ENCODE measurements around the gene CBS. TPM values are rescaled to one million over a fixed set of nuclear protein-coding genes. Genes with fewer than 3 reads are reported as not detected.
A peak's percentile ranks its signal among the peaks of the same experiment; 100 is the strongest.
"Not testable (repeated sequence)": the region's sequence is repeated elsewhere in the genome, so short reads cannot be mapped to it uniquely, and the experiment has no call there.

Gene CBS
- total RNA-seq (not detected), polyA plus RNA-seq (under 1 TPM in 1 of 4 donors, not detected in 3; 0.20 TPM)

DNA sequence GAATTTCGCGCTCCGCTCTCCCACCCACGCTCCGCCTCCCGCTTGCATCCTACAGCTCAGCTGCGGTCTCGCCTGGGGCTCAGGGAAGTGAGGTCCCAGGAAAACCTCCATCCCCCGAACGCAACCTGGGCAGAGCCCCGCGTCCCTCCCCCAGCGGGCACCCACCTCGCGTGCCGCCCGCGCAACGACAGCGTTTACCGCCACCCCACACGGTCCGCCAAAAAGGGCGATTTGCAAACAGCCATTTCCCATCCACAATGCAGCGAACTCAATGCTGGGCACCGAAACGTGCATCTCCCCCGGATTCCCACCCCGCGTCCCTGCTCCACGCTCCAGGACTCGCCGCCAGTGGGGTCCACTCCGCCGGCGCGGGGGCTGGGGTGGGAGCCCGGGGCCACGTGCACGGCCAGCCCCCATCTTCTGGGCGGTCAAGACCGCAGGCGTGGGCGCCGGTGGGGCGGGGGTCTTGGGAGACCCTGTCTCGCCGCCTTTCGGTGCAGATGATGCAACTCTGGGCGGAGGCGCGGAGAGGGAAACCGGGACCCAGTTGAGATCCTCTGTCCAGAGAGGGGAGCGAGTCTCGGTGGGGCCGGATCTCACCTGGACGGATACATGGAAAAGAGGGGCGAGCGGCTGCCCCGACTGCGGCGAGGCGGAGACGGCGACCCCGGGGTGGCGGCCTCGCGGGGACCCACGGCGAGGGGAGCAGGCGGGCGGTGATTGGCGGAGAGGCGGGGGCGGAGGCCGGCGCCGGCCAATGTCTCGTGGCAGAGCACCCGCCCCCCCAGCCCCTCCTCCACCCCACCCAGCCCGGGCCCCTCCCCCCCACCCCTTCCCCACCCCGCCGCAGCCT is at the start of gene CBS:
Gene CBS (minus strand): TSS at position 666 of the 853 bp plus-strand sequence. CDS start 3,642 bp downstream, outside the sequence.
- not testable (repeated sequence) for H3K4me1 Mint-ChIP-seq; H3K27ac ChIP-seq (ENCODE audit: insufficient read depth, low read length, poor library complexity, severe bottlenecking); H3K27me3 ChIP-seq (ENCODE audit: control insufficient read depth, insufficient read depth, low read length); H3K4me1 ChIP-seq (ENCODE audit: control insufficient read depth, insufficient read depth, low read length, poor library complexity, severe bottlenecking); H3K27ac Mint-ChIP-seq; ATAC-seq (ENCODE audit: low read depth in 2 of 2); H3K9me3 ChIP-seq (ENCODE audit: control insufficient read depth in 2 of 2, low read length in 2 of 2); H3K9me3 Mint-ChIP-seq; H3K36me3 Mint-ChIP-seq; DNase-seq; H3K4me3 Mint-ChIP-seq; H3K36me3 ChIP-seq (ENCODE audit: control insufficient read depth, insufficient read depth, low read length); H3K27me3 Mint-ChIP-seq; H3K4me3 ChIP-seq (ENCODE audit: low read depth, low read length)

- H3K27me3 ChIP-seq (ENCODE audit: control insufficient read depth, insufficient read depth, low read length); ATAC-seq (ENCODE audit: low read depth in 2 of 2); H3K36me3 ChIP-seq (ENCODE audit: control insufficient read depth, insufficient read depth, low read length); H3K36me3 Mint-ChIP-seq; H3K27me3 Mint-ChIP-seq; H3K27ac Mint-ChIP-seq; H3K4me3 Mint-ChIP-seq; DNase-seq; H3K4me1 ChIP-seq (ENCODE audit: control insufficient read depth, insufficient read depth, low read length, poor library complexity, severe bottlenecking); H3K4me3 ChIP-seq (ENCODE audit: low read depth, low read length); H3K9me3 Mint-ChIP-seq; H3K27ac ChIP-seq (ENCODE audit: insufficient read depth, low read length, poor library complexity, severe bottlenecking); H3K4me1 Mint-ChIP-seq; H3K9me3 ChIP-seq (ENCODE audit: control insufficient read depth in 2 of 2, low read length in 2 of 2): not testable (repeated sequence)
Measured at GRCh38 chr21:43115956-43116355, 40.3 kb upstream of the CBS start.

DNA sequence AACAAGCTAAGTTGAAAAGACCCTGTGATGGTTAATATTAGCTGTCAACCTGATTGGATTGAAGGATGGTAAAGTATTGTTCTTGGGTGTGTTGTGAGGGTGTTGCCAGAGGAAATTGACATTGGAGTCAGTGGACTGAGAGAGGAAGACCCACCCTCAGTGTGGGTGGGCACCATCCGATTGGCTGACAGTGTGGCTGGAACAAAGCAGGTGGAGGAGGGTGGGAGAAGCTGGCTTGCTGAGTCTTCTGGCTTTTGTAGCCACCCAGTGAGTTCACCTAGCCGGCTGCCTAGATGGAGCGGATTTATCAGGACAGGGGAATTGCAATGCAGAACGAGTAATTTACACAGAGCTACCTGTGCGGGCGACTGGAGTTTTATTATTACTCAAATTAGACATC is 38.8 kb upstream of the CBS start:
- H3K27ac Mint-ChIP-seq = not testable (repeated sequence)

GRCh38 chr21:43109006-43109405 is 33.4 kb upstream of the CBS start:
- not testable (repeated sequence) for H3K4me3 ChIP-seq (ENCODE audit: low read depth, low read length); DNase-seq; H3K36me3 ChIP-seq (ENCODE audit: control insufficient read depth, insufficient read depth, low read length); H3K4me1 ChIP-seq (ENCODE audit: control insufficient read depth, insufficient read depth, low read length, poor library complexity, severe bottlenecking); H3K27ac Mint-ChIP-seq; H3K27ac ChIP-seq (ENCODE audit: insufficient read depth, low read length, poor library complexity, severe bottlenecking); H3K4me1 Mint-ChIP-seq; H3K27me3 Mint-ChIP-seq; H3K27me3 ChIP-seq (ENCODE audit: control insufficient read depth, insufficient read depth, low read length); H3K9me3 ChIP-seq (ENCODE audit: control insufficient read depth in 2 of 2, low read length in 2 of 2); H3K4me3 Mint-ChIP-seq; H3K36me3 Mint-ChIP-seq; H3K9me3 Mint-ChIP-seq
- peak; percentile 19 to 28 for ATAC-seq (ENCODE audit: low read depth in 2 of 2)

More for the DNA sequence above, 38.8 kb upstream of the CBS start:
- not testable (repeated sequence) for DNase-seq; H3K27me3 ChIP-seq (ENCODE audit: control insufficient read depth, insufficient read depth, low read length); H3K9me3 Mint-ChIP-seq; H3K4me1 ChIP-seq (ENCODE audit: control insufficient read depth, insufficient read depth, low read length, poor library complexity, severe bottlenecking); H3K9me3 ChIP-seq (ENCODE audit: control insufficient read depth in 2 of 2, low read length in 2 of 2); H3K27ac ChIP-seq (ENCODE audit: insufficient read depth, low read length, poor library complexity, severe bottlenecking); H3K36me3 Mint-ChIP-seq; H3K27me3 Mint-ChIP-seq; H3K4me3 ChIP-seq (ENCODE audit: low read depth, low read length); ATAC-seq (ENCODE audit: low read depth in 2 of 2); H3K4me3 Mint-ChIP-seq; H3K36me3 ChIP-seq (ENCODE audit: control insufficient read depth, insufficient read depth, low read length); H3K4me1 Mint-ChIP-seq

- H3K4me3 Mint-ChIP-seq; ATAC-seq (ENCODE audit: low read depth in 2 of 2); H3K36me3 ChIP-seq (ENCODE audit: control insufficient read depth, insufficient read depth, low read length); H3K27ac ChIP-seq (ENCODE audit: insufficient read depth, low read length, poor library complexity, severe bottlenecking); H3K4me1 Mint-ChIP-seq; H3K27me3 Mint-ChIP-seq; H3K36me3 Mint-ChIP-seq; H3K4me1 ChIP-seq (ENCODE audit: control insufficient read depth, insufficient read depth, low read length, poor library complexity, severe bottlenecking); H3K27ac Mint-ChIP-seq; H3K9me3 Mint-ChIP-seq; DNase-seq; H3K27me3 ChIP-seq (ENCODE audit: control insufficient read depth, insufficient read depth, low read length); H3K4me3 ChIP-seq (ENCODE audit: low read depth, low read length); H3K9me3 ChIP-seq (ENCODE audit: control insufficient read depth in 2 of 2, low read length in 2 of 2): not testable (repeated sequence)
Measured at GRCh38 chr21:43108177-43108576, 32.5 kb upstream of the CBS start.

DNA sequence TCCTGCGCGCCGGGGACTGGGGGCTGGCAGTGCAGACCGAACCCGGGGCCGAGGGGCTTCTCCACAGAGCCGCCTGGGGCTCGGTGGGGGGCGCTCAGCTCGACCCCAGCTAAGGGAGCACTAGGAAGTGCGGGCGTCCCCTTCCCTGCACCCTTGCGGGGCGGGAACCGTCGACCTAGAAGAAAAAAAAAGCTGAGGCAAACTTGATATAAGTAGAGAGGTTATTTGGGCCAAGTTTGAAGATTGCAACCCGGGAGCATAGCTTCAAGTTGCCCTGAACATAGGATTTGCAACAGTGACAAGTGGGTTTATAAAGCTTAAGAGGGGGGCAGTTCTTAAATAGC is 32.1 kb upstream of the CBS start:
- not testable (repeated sequence) for H3K4me3 Mint-ChIP-seq; H3K27ac ChIP-seq (ENCODE audit: insufficient read depth, low read length, poor library complexity, severe bottlenecking); H3K4me1 Mint-ChIP-seq; H3K36me3 ChIP-seq (ENCODE audit: control insufficient read depth, insufficient read depth, low read length); H3K9me3 Mint-ChIP-seq; DNase-seq; H3K9me3 ChIP-seq (ENCODE audit: control insufficient read depth in 2 of 2, low read length in 2 of 2); H3K27me3 ChIP-seq (ENCODE audit: control insufficient read depth, insufficient read depth, low read length); H3K4me3 ChIP-seq (ENCODE audit: low read depth, low read length); H3K27me3 Mint-ChIP-seq; H3K36me3 Mint-ChIP-seq; H3K27ac Mint-ChIP-seq; H3K4me1 ChIP-seq (ENCODE audit: control insufficient read depth, insufficient read depth, low read length, poor library complexity, severe bottlenecking)
- peak; percentile 15 to 18 for ATAC-seq (ENCODE audit: low read depth in 2 of 2)

GRCh38 chr21:43106965-43107793 is 31.5 kb upstream of the CBS start, which contains the start of gene U2AF1:
Gene U2AF1, minus strand, starts transcription at chr21:43107570. Its CDS starts 76 bp downstream, at chr21:43107494.
- H3K4me3 Mint-ChIP-seq; H3K36me3 ChIP-seq (ENCODE audit: control insufficient read depth, insufficient read depth, low read length); H3K36me3 Mint-ChIP-seq; H3K27me3 ChIP-seq (ENCODE audit: control insufficient read depth, insufficient read depth, low read length); H3K27me3 Mint-ChIP-seq; H3K9me3 Mint-ChIP-seq; H3K4me1 ChIP-seq (ENCODE audit: control insufficient read depth, insufficient read depth, low read length, poor library complexity, severe bottlenecking); H3K27ac Mint-ChIP-seq; H3K9me3 ChIP-seq (ENCODE audit: control insufficient read depth in 2 of 2, low read length in 2 of 2); H3K4me1 Mint-ChIP-seq; H3K4me3 ChIP-seq (ENCODE audit: low read depth, low read length): not testable (repeated sequence)
- peak within 1 kb of the TSS; percentile 57 for H3K27ac ChIP-seq (ENCODE audit: insufficient read depth, low read length, poor library complexity, severe bottlenecking)
- peak; percentile 90 to 93 for ATAC-seq (ENCODE audit: low read depth in 2 of 2)
- peak; percentile 47 to 74 (median 65) for DNase-seq

- not testable (repeated sequence) for H3K27me3 Mint-ChIP-seq; H3K36me3 ChIP-seq (ENCODE audit: control insufficient read depth, insufficient read depth, low read length); H3K4me3 ChIP-seq (ENCODE audit: low read depth, low read length); H3K9me3 Mint-ChIP-seq; H3K4me3 Mint-ChIP-seq; H3K4me1 Mint-ChIP-seq; ATAC-seq (ENCODE audit: low read depth in 2 of 2); H3K9me3 ChIP-seq (ENCODE audit: control insufficient read depth in 2 of 2, low read length in 2 of 2); H3K27ac Mint-ChIP-seq; H3K27ac ChIP-seq (ENCODE audit: insufficient read depth, low read length, poor library complexity, severe bottlenecking); H3K4me1 ChIP-seq (ENCODE audit: control insufficient read depth, insufficient read depth, low read length, poor library complexity, severe bottlenecking); H3K27me3 ChIP-seq (ENCODE audit: control insufficient read depth, insufficient read depth, low read length); H3K36me3 Mint-ChIP-seq; DNase-seq
Measured at GRCh38 chr21:43104642-43105041, 29.0 kb upstream of the CBS start.
